ENCODE measurements around the gene CDH4.

- no peak for TF ChIP-seq REST (IDR thresholded peaks at IDR 0.05; ENCODE audit: low read depth)
- no peak for TF ChIP-seq TAF1 (IDR thresholded peaks at IDR 0.05; ENCODE audit: low read depth)
These were observed 287.8 kb downstream of the CDH4 start for GRCh38 chr20:61539706-61540360.

Measured in Ishikawa (cell line).